ENCODE results near the gene PRSS38.

Gene PRSS38

DNA sequence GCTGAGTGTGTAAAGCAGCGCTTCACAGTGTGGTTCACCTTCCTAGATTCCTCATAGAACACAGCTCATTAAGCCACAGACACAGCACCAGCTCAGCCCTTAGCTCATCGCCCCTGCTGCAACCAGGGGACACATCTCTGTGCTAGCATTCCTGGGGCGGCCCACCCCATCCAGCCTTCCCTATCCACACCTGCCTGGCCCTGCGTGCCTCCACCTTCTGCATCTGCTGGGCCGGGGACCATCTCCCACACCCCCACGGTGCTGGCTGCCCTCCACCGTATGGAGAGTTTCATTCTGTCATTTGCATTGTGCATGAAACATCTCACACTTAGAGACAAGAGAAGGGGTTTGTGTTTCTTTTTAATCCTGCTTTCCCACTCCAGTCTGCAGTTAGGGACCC lies 35.8 kb upstream of the PRSS38 start:
- no peak for DNase-seq

DNA sequence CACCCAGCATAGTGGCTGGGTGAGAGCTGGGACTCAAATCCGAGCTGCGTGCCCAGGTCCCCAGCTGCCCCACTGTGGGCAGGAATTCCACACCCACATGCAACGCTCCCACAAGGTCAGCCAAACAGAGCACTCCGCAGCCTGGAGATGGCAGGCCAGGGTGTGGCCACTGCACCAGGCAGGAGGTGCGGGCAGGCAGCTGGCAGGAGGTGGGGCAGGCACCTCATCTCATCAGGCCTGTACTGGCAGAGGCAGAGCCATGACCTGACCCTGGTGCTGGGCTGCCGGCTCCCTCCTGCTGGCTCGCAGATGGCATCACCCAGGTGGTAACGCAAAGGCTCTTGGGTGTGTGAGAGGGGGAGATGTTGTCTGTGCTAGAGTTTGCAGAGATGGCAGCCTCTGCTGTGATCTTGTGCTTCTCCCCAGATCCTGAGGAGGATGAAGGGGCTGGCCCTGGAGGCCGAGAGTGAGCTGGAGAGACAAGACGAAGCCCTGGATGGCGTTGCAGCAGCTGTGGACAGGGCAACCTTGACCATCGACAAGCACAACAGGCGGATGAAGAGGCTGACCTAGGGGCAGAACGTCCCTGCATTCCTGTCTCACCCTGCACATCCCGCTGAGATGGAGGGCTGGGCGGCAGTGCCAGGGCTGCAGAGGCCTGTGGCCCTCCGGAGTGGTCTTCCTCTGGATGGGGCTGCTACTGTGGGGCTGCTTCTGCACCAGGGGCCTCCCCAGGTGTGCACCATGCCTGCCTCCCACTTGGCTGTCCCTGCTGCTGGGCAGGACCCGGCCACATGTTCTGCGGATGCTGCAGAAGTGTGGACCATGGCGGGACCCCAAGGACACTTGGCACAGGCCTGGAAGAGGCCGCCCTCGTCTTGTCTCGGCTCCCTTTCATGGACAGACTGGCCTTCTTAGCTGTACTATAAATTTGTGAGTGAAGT lies 35.1 kb upstream of the PRSS38 start:
- peak; percentile 64 for DNase-seq

- DNase-seq, result no peak
Observed at GRCh38 chr1:227781314-227781930, 34.1 kb upstream of the PRSS38 start.

- no peak for DNase-seq
Observed at GRCh38 chr1:227782226-227782625, 33.2 kb upstream of the PRSS38 start.

GRCh38 chr1:227785094-227785804 lies 30.2 kb upstream of the PRSS38 start:
- no peak for DNase-seq

DNA sequence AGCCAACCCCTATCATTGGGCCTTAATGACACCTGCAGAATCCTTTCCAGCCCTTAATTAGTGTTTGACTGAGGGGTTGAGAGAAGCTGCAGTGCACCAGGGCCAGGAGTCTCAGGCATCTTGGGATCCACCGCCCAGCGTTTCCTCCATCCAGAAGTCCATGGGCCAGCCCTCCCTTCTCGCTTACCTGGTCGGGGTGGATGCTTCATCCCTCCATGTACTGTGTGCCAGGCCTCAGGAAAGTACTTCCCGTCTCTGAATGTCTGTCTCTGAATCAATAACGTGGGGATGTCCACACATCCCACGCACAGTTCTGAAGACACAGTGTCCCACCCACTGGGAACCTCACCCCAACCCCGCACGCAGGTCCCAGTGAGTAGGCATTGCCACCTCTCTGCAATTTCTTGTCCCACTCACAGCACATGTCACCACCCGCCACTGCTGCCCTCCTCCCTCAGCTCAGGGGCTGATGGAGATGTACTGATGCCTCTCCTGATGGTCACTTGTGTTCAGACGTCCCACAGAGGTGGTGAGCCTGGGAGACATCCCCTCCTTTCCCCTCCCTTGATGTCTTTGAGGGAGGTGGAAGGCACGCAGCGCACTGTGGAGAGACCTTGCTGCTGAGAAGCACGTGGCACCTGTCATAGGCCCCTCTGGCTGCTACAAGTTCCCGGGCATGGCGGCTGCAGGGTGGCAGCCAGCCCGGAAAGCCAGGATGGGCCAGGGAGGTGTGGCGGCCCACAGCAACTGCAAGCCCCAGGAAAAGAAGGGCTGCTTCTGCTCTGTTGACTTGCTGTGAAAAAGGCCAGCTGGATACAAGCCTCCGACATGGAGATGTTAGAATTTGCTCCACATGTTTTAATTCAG lies 29.4 kb upstream of the PRSS38 start:
- DNase-seq, result no peak

GRCh38 chr1:227786673-227787512 lies 28.6 kb upstream of the PRSS38 start:
- DNase-seq, result no peak

DNA sequence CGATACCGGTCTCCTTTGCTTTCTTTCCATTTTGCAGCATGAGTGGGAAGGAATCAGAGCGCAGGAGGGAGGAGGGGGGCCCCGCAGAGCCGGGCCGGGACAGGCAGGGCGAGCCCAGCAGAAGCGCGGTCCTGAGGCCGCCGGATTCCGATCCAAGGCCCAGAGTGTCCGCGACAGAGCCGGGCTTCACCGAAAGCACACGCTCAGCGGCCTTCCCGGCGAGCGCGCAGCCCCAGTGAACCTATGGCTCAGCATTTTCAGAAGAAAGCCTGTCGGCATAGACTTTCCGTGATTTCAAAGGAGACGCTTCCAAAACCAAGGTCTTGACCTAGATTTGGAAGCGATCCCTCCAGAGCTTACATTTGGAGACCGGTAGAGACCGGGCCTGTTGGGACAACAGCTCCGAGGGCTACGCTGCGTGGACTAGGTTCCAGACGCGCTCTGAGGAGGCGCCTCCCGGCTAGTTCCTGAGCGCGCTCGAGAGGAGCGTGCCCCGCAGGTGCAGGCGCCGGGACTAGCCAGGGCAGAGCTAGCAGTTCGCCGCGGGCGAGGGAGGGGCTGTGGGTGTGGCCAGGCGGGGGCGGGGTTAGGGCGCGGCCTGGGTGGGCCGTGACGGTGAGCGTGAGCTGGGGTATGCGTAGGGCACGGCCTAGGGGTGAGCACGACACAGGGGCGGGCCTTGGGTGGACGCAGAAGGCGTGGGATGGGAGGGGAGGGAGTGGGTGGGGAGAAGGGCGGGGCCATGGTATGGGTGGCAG lies 27.8 kb upstream of the PRSS38 start:
- peak; percentile 95 for DNase-seq

GRCh38 chr1:227788271-227789083 lies 27.0 kb upstream of the PRSS38 start:
- peak; percentile 70 for DNase-seq

DNA sequence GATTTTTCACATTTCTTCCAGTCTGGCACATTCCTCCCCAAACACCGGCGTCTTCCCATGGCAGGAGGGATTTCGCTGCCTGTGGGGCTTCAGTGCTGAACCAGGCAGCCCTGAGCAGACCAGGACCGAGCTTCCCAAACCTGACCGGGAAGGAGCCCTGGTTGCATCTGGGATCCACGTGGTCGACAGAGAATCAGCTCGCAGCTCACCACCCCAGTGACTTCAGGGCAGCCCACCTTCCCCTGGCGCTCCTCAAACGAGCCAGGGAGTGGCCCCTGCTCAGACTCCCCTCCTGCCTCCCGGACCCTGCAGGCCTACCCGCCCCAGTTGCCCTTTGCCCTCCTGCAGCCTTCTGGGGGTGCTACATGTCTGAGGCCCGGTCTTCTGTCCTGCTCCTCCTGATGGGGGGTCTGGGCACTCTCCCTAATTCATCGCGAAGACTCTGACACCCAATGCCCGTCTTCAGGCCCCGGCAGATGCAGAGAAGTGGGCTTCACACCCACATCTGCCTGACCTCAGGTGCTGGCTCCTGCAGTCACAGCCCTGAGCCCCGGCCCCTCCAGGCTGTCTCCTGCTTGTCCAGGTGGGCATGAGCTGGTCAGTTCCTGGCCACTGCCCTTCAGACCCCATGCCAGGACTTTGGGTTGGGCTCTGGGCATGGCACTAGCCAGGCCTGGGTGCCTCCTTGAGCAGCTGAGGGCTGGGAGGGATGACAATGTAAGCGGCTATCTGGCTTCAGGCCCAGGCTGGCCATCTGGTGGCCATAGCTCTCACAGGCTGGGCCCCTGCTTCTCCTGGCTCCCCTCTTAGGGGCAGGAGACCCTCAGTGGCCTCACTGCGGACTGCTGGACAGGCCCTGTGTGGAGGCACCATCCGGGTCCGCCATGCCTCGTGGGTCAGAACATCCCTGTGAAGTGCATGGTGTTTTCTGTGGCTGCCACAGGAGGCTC lies 26.1 kb upstream of the PRSS38 start:
- no peak for DNase-seq

GRCh38 chr1:227790034-227790400 lies 25.5 kb upstream of the PRSS38 start:
- no peak for DNase-seq

DNA sequence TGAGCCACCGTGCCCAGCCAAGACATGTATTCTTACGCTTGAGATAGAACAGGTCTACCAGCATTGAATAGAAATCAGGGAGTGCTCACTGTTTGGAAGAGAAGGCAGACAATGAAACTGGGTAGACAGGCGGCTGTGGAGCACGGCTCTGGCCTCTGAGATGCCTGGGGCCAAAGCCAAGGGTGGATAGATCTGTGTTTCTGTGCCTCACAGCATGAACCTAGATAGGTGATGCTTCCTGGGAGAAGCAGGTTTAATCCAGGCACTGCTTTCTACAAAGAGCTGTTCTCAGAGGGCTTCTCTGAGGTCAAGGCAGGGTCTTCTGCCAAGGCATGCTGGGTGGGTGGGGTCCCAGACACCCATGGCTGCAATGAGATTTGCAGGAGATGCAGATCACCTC lies 24.6 kb upstream of the PRSS38 start:
- no peak for DNase-seq

- no peak for DNase-seq
Observed at GRCh38 chr1:227791425-227792143, 23.9 kb upstream of the PRSS38 start.

- DNase-seq, result no peak
Observed at GRCh38 chr1:227792216-227793078, 23.0 kb upstream of the PRSS38 start.

- no peak for DNase-seq
Observed at GRCh38 chr1:227793079-227793947, 22.2 kb upstream of the PRSS38 start.

Data from NCI-H2171 (cell line).